K562 (cell line): ENCODE data around the gene NUP153. TPM values are rescaled to one million over a fixed set of nuclear protein-coding genes. Genes with fewer than 3 reads are reported as not detected.

Experiments
- BHLHE40 ChIP-seq: IDR thresholded peaks from 2 replicates; pipeline ENCODE4 v1.6.1; 2011; ENCODE audit warnings: low read length, improper control_type of control experiment
- CHD4 ChIP-seq: fragments of 200-600 bp; sonication (generic); IDR thresholded peaks from 3 replicates; pipeline ENCODE4 v1.6.1; 2012; ENCODE audit warnings: low read depth, mild to moderate bottlenecking, mixed read lengths, low read length, inconsistent platforms; ENCODE audit not compliant: insufficient read depth, insufficient replicate concordance, poor library complexity, severe bottlenecking
- CREM ChIP-seq: IDR thresholded peaks from 2 replicates; pipeline ENCODE4 v1.6.1; 2014; ENCODE audit warnings: antibody characterized with exemption, low read depth
- GTF2E2 ChIP-seq: fragments of 200-800 bp; sonication (Bioruptor generic); IDR thresholded peaks from 2 replicates; pipeline ENCODE4 v1.6.1; 2016; ENCODE audit warnings: missing genetic modification characterization, missing compliant biosample characterization
- HDAC1 ChIP-seq, 2 experiments: fragments of 450-650 bp; IDR thresholded peaks; 2 replicates each; pipeline ENCODE4 v1.6.1; 2016 to 2017; ENCODE audit warnings: inconsistent platforms in 1 of 2, mild to moderate bottlenecking in 1 of 2, moderate library complexity in 1 of 2
- HNRNPUL1 ChIP-seq: fragments of 200-400 bp; formaldehyde crosslinking; IDR thresholded peaks from 2 replicates; pipeline ENCODE4 v1.6.1; 2017; ENCODE audit warnings: low read length
- L3MBTL2 ChIP-seq: fragments of 450-650 bp; IDR thresholded peaks from 2 replicates; pipeline ENCODE4 v1.6.1; 2016; ENCODE audit warnings: mild to moderate bottlenecking, moderate library complexity
- PHB2 ChIP-seq: fragments of 450-650 bp; IDR thresholded peaks from 2 replicates; pipeline ENCODE4 v1.6.1; 2017; ENCODE audit warnings: low read depth
- POLR2G ChIP-seq: fragments of 200-400 bp; formaldehyde crosslinking; IDR thresholded peaks from 2 replicates; pipeline ENCODE4 v1.6.1; 2017; ENCODE audit warnings: low read depth, mild to moderate bottlenecking, antibody characterized with exemption, low read length, moderate library complexity
- RB1 ChIP-seq: fragments of 450-650 bp; IDR thresholded peaks from 2 replicates; pipeline ENCODE4 v1.6.1; 2017; ENCODE audit warnings: low read depth, mild to moderate bottlenecking
- SIX5 ChIP-seq, 2 experiments: IDR thresholded peaks; 2 replicates each; pipeline ENCODE4 v1.6.1; 2011; ENCODE audit warnings: low read length in 2 of 2, borderline replicate concordance in 1 of 2, low read depth in 1 of 2, mild to moderate bottlenecking in 1 of 2, moderate library complexity in 1 of 2; ENCODE audit not compliant: insufficient read depth in 1 of 2
- SMARCA4 ChIP-seq: fragments of 450-650 bp; IDR thresholded peaks from 2 replicates; pipeline ENCODE4 v1.6.1; 2016
- ZEB2 ChIP-seq: fragments of 450-650 bp; IDR thresholded peaks from 2 replicates; pipeline ENCODE4 v1.6.1; 2016
- ZNF232 ChIP-seq: sonication (generic); formaldehyde crosslinking; IDR thresholded peaks from 2 replicates; pipeline ENCODE4 v1.8.0; 2022; ENCODE audit warnings: mild to moderate bottlenecking, missing genetic modification reagents
- ZNF3 ChIP-seq: fragments of 250-450 bp; sonication (Bioruptor Pico); IDR thresholded peaks from 2 replicates; pipeline ENCODE4 v1.5.0; 2021; ENCODE audit warnings: mild to moderate bottlenecking, moderate library complexity
- polyA plus RNA-seq, 8 experiments: library from polyadenylated mRNA; depleted of rRNA in 4 of 8; stranded (reverse) in 5 of 8; unstranded in 3 of 8; fragments of >200 nt; fragmentation: Nextera tagmentation in 2 of 8; fragmentation: Illumina TruSeq in 1 of 8; extraction: Ambion mirVana in 2 of 8; extraction: Trizol in 1 of 8; gene quantifications; 2 replicates each; pipeline versions ENCODE4 v1.2.1 to v1.2.3, GENCODE V29; 2011 to 2014; ENCODE audit warnings: inconsistent platforms in 1 of 8, missing spikeins in 1 of 8
- total RNA-seq, 7 experiments: library from RNA; depleted of rRNA in 6 of 7; stranded (reverse); fragments of >200 nt in 6 of 7; fragmentation: Illumina TruSeq in 2 of 7; extraction: Trizol in 2 of 7; gene quantifications; 2 replicates each; pipeline versions ENCODE4 v1.2.1 to v1.2.3, GENCODE V29; 2011 to 2021; ENCODE audit warnings: low replicate concordance in 1 of 7
- TF ChIP-seq, protein P1 (sequence below), 2 experiments: fragments of 450-650 bp in 1 of 2; sonication (generic) in 1 of 2; formaldehyde crosslinking in 1 of 2; IDR thresholded peaks; 2 replicates each; pipeline versions ENCODE4 v1.7.1 to v1.9.0; 2016 to 2022; ENCODE audit warnings: inconsistent platforms in 1 of 2, mild to moderate bottlenecking in 1 of 2, missing genetic modification reagents in 1 of 2
- TF ChIP-seq, protein P2 (sequence below): fragments of 250-450 bp; sonication (Bioruptor Pico); IDR thresholded peaks from 2 replicates; pipeline ENCODE4 v1.9.0; 2021; ENCODE audit warnings: mild to moderate bottlenecking, inconsistent platforms

NUP153 gene
- total and polyA plus RNA-seq, 9 of the 15 experiments (the other 6 are each of a cell fraction or from before 2014, with no cell fraction given), result 21.9 to 110 (median 84.8) TPM

DNA sequence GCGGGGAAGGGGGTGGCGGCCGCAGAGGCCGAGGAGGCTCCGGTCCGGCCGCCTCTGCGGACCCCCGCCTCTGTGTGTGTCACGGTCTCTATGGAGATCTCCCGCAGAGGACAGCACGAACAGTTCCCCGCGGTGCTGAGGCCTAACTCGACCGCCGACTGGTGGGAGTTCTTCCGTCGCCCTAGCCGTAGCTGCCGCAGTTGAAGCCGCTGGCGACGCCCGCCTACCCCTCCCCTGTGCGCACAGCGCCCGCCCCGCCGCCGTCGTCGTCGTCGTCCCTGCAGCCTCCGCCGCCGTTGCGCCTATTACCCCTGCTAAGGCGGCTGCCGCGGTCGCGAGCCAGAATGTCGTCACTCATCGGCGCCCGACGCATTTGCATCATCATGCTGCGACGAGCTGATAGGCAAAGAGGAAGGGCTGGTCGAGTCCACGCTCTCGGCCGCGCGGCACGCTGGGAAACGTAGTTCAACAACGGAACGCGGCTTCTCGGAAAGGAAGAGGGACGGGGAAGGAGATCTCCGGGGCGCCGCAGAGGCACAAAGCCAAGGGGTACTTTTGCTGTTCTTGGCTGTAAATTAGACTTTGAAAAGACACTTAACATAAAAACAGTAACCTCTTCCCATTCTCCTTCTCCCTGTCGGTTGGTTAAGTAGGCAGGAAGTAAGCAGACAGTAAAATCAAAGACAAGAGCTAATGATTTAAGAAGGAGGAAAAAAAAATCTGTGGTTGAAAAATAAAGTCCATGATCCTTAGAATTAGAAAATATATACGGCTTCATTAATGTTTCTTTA, at the start of gene NUP153 (continued):
- TF ChIP-seq L3MBTL2, result no peak; the same call in 1 of the 2 replicates
- peak; percentile 89 for TF ChIP-seq BHLHE40
- TF ChIP-seq HNRNPUL1, result no peak
- peak; percentile 88 for TF ChIP-seq ZEB2
- TF ChIP-seq CREM, result peak; percentile 100
- peak; percentile 87 for TF ChIP-seq POLR2G
- TF ChIP-seq SIX5 (IDR thresholded peaks at IDR 0.05; ENCODE audit: borderline replicate concordance in 1 of 2, insufficient read depth in 1 of 2, low read depth in 1 of 2, low read length in 2 of 2), result peak; percentile 94
- TF ChIP-seq, protein P1, sequence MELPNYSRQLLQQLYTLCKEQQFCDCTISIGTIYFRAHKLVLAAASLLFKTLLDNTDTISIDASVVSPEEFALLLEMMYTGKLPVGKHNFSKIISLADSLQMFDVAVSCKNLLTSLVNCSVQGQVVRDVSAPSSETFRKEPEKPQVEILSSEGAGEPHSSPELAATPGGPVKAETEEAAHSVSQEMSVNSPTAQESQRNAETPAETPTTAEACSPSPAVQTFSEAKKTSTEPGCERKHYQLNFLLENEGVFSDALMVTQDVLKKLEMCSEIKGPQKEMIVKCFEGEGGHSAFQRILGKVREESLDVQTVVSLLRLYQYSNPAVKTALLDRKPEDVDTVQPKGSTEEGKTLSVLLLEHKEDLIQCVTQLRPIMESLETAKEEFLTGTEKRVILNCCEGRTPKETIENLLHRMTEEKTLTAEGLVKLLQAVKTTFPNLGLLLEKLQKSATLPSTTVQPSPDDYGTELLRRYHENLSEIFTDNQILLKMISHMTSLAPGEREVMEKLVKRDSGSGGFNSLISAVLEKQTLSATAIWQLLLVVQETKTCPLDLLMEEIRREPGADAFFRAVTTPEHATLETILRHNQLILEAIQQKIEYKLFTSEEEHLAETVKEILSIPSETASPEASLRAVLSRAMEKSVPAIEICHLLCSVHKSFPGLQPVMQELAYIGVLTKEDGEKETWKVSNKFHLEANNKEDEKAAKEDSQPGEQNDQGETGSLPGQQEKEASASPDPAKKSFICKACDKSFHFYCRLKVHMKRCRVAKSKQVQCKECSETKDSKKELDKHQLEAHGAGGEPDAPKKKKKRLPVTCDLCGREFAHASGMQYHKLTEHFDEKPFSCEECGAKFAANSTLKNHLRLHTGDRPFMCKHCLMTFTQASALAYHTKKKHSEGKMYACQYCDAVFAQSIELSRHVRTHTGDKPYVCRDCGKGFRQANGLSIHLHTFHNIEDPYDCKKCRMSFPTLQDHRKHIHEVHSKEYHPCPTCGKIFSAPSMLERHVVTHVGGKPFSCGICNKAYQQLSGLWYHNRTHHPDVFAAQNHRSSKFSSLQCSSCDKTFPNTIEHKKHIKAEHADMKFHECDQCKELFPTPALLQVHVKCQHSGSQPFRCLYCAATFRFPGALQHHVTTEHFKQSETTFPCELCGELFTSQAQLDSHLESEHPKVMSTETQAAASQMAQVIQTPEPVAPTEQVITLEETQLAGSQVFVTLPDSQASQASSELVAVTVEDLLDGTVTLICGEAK (IDR thresholded peaks at IDR 0.05), result peak; percentile 99
- TF ChIP-seq, protein P1 (CRISPR knock-in tag; IDR thresholded peaks at IDR 0.05), result no peak
- TF ChIP-seq GTF2E2 (tag), result peak; percentile 70; the same call in 1 of the 2 replicates
- no peak for TF ChIP-seq SMARCA4
- TF ChIP-seq PHB2, result no peak
- TF ChIP-seq ZNF3 (CRISPR knock-in tag), result no peak
- peak; percentile 82 for TF ChIP-seq RB1
- no peak for TF ChIP-seq CHD4
- 0 out of 2 replicates have a peak, but pooled peaks have one; percentile 14 for TF ChIP-seq ZNF232 (CRISPR knock-in tag)
- TF ChIP-seq, protein P2, sequence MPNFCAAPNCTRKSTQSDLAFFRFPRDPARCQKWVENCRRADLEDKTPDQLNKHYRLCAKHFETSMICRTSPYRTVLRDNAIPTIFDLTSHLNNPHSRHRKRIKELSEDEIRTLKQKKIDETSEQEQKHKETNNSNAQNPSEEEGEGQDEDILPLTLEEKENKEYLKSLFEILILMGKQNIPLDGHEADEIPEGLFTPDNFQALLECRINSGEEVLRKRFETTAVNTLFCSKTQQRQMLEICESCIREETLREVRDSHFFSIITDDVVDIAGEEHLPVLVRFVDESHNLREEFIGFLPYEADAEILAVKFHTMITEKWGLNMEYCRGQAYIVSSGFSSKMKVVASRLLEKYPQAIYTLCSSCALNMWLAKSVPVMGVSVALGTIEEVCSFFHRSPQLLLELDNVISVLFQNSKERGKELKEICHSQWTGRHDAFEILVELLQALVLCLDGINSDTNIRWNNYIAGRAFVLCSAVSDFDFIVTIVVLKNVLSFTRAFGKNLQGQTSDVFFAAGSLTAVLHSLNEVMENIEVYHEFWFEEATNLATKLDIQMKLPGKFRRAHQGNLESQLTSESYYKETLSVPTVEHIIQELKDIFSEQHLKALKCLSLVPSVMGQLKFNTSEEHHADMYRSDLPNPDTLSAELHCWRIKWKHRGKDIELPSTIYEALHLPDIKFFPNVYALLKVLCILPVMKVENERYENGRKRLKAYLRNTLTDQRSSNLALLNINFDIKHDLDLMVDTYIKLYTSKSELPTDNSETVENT (CRISPR knock-in tag), result peak; percentile 89; the same call in 1 of the 2 replicates
- TF ChIP-seq HDAC1 (IDR thresholded peaks at IDR 0.05), result peak in 1 of 2 experiments; percentile 63; a peak in 2 of 4 replicates
